SU-DHL-6 (cell line): Measurements from ENCODE around the gene PCDHGB1.

Source experiments
- CTCF ChIP-seq: fragments of 200-600 bp; sonication (generic); IDR thresholded peaks from one replicate; pipeline ENCODE4 v1.5.1; 2017; ENCODE audit warnings: antibody characterized with exemption, mild to moderate bottlenecking, low read length, moderate library complexity; ENCODE audit not compliant: insufficient read depth, poor library complexity, severe bottlenecking
- EZH2phosphoT487 ChIP-seq: fragments of 200-600 bp; sonication (generic), shearing (Covaris generic); conservative IDR thresholded peaks from 2 replicates; pipeline ENCODE4 v1.6.1; 2018; ENCODE audit warnings: mild to moderate bottlenecking, antibody characterized with exemption, low read length, moderate library complexity, mixed read lengths

- no peak for TF ChIP-seq CTCF
- TF ChIP-seq EZH2phosphoT487: no peak
Measured at GRCh38 chr5:141313711-141314110, 36.2 kb upstream of the PCDHGB1 start.
